ENCODE results near the gene RGCC. TPM values are rescaled to one million over a fixed set of nuclear protein-coding genes. Genes with fewer than 3 reads are reported as not detected.

RGCC gene
- total and polyA plus RNA-seq, 8 donors = 4.6 to 58.3 (median 28.7) TPM

- H3K9me3 ChIP-seq = no peaks in the 10 kb centered on the region
- DNase-seq = no peak
- H3K27ac ChIP-seq = no peak overlapping the region
- H3K4me1 ChIP-seq = no peaks in the 10 kb centered on the region
- TF ChIP-seq CTCF (IDR thresholded peaks at IDR 0.05) (no peak), EP300 (IDR thresholded peaks at IDR 0.05) (no peak), POLR2AphosphoS5 (IDR thresholded peaks at IDR 0.05) (no peak), POLR2A (IDR thresholded peaks at IDR 0.05) (no peak)
- intact Hi-C loops (cut with DNase I; ENCODE audit: low total_unique reads) = no loop called here
- 75 to 84% (median 78%) methylated on average over 3 of the region's 3 CpGs for WGBS, 5 donors
- H3K27me3 ChIP-seq = no peaks in the 10 kb centered on the region
- H3K4me3 ChIP-seq = no peak overlapping the region
- H3K36me3 ChIP-seq = no peaks in the 10 kb centered on the region
Measured at GRCh38 chr13:41509971-41510370, 52.6 kb downstream of the RGCC start.

GRCh38 chr13:41511827-41512226 is 54.5 kb downstream of the RGCC start:
- TF ChIP-seq POLR2A (IDR thresholded peaks at IDR 0.05) (no peak), POLR2AphosphoS5 (IDR thresholded peaks at IDR 0.05) (no peak), CTCF (IDR thresholded peaks at IDR 0.05) (no peak), EP300 (IDR thresholded peaks at IDR 0.05) (no peak)
- Histone ChIP-seq H3K4me3 (no peak overlapping the region), H3K27ac (no peak overlapping the region), H3K27me3 (no peaks in the 10 kb centered on the region), H3K4me1 (no peaks in the 10 kb centered on the region), H3K9me3 (no peaks in the 10 kb centered on the region), H3K36me3 (no peaks in the 10 kb centered on the region)
- intact Hi-C loops (cut with DNase I; ENCODE audit: low total_unique reads) = no loop called here
- WGBS, 5 donors = 85 to 98% (median 96%) methylated on average over 1 of the region's 1 CpG
- DNase-seq = no peak

GRCh38 chr13:41512441-41512840 is 55.1 kb downstream of the RGCC start:
- no peaks in the 10 kb centered on the region for H3K27me3 ChIP-seq
- intact Hi-C loops (cut with DNase I; ENCODE audit: low total_unique reads) = no loop called here
- no peaks in the 10 kb centered on the region for H3K36me3 ChIP-seq
- TF ChIP-seq POLR2AphosphoS5 (IDR thresholded peaks at IDR 0.05) (no peak), EP300 (IDR thresholded peaks at IDR 0.05) (no peak), POLR2A (IDR thresholded peaks at IDR 0.05) (no peak), CTCF (IDR thresholded peaks at IDR 0.05) (no peak)
- H3K27ac ChIP-seq = no peak overlapping the region
- no peak for DNase-seq
- no peaks in the 10 kb centered on the region for H3K9me3 ChIP-seq
- no peak overlapping the region for H3K4me3 ChIP-seq
- no peaks in the 10 kb centered on the region for H3K4me1 ChIP-seq
- 91 to 97% (median 94%) methylated on average over 9 of the region's 9 CpGs for WGBS, 5 donors

- intact Hi-C loops (cut with DNase I; ENCODE audit: low total_unique reads) = no loop called here
- Histone ChIP-seq H3K4me1 (no peaks in the 10 kb centered on the region), H3K27ac (no peak overlapping the region), H3K36me3 (no peaks in the 10 kb centered on the region), H3K27me3 (no peaks in the 10 kb centered on the region), H3K9me3 (no peaks in the 10 kb centered on the region), H3K4me3 (no peak overlapping the region)
- WGBS, 5 donors = 95 to 98% (median 96%) methylated on average over 11 of the region's 11 CpGs
- DNase-seq = no peak
- TF ChIP-seq POLR2A (IDR thresholded peaks at IDR 0.05) (no peak), POLR2AphosphoS5 (IDR thresholded peaks at IDR 0.05) (no peak), CTCF (IDR thresholded peaks at IDR 0.05) (no peak), EP300 (IDR thresholded peaks at IDR 0.05) (no peak)
Measured at GRCh38 chr13:41513600-41513999, 56.2 kb downstream of the RGCC start.

Measured in stomach (tissue), 9 donors.